Activated CD4-positive, alpha-beta T cell treated with anti-CD3 and anti-CD28 coated beads for 24 hours (primary cell): ENCODE data around the gene MED26.
"Not testable (repeated sequence)": the region's sequence is repeated elsewhere in the genome, so short reads cannot be mapped to it uniquely, and the experiment has no call there.

Experiments
- DNase-seq, 2 donors: peaks; one replicate each; pipeline ENCODE4 v3.0.0-alpha.2; 2020; ENCODE audit warnings: low read depth in 2 of 2

MED26 gene

DNA sequence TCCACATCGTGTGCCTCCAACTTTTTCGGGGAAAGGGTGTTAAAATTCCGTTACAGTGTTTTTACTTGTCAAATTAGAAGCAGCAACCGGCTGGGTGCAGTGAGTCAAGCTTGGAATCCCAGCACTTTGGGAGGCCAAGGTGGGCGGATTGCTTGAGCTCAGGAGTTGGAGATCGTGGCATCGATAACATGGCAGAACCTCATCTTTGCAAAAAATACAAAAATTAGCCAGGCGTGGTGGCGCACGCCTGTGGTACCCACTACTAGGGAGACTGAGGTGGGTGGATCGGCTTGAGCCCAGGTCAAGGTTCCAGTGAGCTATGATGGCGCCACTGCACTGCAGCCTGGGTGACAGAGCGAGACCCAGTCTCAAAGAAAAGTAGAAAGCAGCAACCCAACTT, 54.7 kb downstream of the MED26 start:
- DNase-seq: no peak

DNA sequence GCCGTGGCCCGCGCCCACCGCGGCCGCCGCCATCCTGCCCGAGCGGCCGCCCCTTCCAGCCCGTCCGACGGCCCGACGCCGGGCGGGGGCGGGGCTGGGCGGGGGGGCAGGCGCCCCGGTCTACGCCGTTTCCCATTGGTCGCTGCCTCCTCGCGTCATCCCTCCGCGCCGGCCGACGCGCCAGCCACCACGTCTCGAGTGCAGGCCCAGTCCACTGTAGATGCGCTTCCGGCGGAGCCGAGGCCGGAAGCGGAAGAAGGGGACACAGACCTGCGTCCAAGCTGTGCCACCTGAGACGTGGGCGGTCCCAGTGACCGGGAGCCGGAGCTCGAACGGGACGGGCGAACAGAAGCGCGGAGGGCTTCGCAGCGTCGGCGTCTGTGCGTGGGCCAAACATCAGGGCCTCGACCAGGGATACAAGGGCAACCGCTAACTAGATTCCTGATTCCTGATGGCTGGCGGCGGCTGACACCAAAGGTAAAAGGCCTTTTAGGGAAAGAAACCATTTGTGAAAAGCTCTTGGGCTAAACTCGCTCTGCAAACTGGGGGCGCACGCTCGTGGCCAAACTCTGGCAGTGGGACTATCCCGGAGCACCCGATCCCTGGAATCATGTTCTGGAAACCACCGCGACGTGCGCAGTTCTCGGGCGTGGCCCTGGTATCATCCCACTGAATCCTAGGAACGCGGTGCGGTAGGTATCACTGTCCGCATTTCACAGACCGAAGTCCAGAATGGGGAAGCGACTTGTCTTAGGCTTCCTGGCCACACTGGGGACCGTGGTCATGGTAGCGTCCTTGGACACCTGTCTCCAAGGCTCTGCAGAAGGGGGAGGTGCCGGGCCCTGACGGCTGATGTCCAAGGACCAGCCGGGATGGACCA, 55.4 kb downstream of the MED26 start, which contains the start of gene SLC35E1:
TSS of gene SLC35E1 (minus strand) at position 84 of the 880 bp plus-strand sequence. CDS start at position 33, 51 bp downstream.
- peak; percentile 79 to 85 for DNase-seq

DNA sequence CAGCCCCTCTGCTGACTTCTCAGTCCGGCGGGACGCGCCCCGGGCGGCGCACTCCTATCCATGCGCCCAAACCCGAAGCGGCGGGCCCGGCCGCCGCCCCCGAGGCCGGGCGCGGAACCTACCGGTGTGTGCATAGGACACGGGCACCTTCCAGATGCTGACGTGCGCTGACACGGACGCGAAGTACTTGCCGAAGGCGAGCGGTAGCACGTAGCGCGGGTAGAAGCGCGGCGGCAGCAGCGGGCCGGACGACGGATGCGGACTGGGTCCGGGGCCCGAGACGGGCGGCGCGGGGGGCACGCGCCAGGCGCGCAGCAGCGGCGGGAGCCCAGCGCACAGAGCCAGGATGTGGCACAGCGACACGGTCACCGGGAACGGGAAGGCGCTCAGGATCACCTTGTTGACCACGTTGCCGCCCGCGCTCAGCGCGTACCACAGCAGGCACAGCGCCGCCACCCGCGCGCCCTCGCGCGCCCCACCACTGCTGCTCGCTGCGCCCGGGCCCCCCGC, 56.1 kb downstream of the MED26 start:
- DNase-seq: no peak

DNA sequence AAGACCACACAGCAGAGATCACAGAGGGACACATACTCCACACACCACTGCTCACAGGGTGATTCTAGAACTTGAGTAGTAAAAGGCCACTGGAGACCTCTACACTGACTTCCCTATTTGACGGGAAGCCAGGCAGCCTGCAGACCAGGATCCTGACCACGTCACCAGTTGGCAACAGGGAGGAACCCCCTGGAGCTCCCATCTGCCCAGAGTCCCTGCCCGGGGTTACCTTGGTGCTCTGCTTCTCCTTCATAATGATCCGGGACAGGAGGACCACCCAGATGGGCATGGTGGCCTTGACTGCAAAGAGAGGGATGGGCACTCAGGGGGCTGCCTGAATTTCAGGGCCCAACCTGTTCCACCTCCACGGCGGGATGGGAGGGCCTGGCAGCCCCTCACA, 56.7 kb downstream of the MED26 start:
- no peak for DNase-seq

DNA sequence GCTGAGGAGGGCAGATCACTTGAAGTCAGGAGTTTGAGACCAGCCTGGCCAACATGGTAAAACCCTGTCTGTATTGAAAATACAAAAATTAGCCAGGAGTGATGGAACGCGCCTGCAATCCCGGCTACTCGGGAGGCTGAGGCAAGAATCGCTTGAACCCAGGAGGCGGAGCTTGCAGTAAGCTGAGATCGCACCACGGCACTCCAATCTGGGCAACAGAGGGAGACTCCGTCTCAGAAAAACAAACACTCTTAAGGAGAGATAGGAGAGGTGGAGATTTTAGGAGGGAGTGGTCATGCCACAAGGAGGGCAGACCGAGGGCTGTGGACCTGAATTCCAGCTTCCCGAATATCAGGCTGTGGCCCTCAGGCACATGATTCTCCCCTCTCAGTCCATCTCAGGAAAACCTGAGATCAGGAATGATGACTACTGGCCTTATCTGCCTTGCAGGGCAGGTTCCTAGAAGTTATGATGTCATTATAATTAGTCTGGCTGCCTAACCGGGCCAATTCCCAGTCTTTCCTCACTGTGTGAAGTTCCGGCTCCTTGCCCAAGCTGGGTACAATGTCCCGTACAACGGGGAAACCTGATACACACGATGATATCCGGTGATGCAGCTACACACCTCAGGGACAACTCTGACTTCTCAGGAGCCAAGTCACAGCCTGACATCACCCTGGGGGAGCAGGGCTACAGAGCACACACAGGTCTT, 58.2 kb downstream of the MED26 start:
- no peak for DNase-seq

DNA sequence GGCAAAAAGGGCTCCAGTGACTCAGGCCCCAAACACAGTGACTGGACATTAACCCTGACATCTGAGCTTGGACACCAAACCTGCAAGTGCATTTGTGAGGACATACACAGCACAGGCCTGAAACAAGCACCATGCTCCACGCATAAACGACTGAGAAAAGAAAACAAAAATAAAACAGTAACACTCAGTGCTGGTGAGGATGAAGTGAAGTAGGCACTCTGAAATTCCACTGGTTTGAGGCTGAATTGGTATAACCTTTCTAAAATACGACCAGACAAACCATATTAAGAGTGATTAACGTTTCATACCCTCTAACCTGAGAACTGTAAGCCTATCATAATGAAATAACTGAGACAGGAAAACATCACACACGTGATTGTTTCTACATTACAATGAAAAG, 61.3 kb downstream of the MED26 start:
- no peak for DNase-seq

DNA sequence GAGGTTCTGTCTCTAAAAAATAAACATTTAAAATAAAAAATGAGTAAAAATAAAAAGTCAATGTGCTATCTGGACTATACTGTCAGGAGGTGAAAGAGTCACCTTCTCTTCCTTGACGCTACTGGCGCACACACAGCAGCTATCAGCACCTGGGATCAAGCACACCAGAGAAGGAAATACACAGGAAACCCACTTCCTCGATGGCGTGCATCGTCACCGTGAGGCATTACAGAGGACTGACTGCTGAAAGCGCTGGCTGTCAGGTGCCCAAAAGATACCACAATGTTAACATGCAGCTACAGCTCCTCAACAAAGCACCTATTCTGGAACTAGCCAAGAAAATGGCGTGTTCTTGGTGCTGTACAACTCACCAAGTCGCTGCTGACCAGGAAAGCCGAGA, 61.8 kb downstream of the MED26 start:
- DNase-seq: peak in 1 of 2 donors; percentile 24

DNA sequence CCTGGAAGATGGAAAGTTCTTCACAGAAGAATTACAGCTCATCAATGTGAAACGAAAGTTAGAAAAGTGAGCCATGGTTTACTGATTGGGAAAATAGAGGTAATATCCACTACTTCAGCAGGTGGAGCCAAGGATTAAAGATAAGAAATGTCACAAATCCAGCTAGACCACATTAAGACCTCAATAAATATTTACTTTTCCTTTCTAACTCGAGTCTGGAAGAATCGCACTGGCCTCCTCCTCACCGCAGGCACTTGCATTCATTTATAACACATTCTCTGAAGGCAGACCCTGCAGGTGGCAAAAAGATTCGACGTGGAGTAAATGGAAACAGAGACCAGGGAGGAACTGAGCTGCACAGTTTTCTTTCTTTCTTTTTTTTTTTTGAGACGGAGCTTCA, 63.2 kb downstream of the MED26 start:
- DNase-seq: no peak

DNA sequence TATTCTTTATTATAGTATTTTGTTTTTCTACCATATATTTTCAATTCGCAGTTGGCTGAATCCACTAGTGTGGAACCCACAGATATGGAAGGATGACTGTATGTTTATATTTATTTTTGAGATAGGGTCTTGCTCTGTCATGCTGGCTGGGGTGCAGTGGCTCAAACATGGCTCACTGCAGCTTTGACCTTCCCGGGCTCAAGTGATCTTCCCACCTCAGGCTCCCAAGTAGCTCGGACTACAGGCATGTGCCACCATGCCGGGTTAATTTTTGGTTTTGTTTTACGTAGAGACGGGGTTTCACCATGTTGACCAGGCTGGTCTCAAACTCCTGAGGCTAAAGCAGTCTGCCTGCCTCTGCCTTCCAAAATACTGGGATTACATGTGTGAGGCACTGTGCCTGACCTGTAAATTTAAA, 65.4 kb downstream of the MED26 start:
- no peak for DNase-seq

DNA sequence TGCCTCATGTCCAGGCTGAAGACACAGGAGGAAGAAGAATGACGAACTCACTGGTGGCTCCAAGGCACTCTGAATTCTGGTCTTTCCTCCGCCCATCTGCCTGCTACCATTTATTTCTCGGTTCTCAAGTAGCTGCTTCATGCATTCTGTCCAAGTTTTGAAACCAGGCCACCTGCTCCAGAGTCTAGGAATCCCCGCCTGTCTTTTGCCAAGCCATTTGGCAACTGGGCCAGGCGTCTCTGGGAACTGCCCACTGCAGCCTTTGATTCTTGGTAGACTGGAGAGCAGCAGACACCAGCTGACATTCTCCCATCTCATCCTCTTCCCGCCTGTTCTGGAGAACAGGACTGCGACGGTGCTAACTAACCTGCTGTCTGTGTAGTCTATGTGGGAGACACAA, 66.6 kb downstream of the MED26 start:
- DNase-seq: no peak

DNA sequence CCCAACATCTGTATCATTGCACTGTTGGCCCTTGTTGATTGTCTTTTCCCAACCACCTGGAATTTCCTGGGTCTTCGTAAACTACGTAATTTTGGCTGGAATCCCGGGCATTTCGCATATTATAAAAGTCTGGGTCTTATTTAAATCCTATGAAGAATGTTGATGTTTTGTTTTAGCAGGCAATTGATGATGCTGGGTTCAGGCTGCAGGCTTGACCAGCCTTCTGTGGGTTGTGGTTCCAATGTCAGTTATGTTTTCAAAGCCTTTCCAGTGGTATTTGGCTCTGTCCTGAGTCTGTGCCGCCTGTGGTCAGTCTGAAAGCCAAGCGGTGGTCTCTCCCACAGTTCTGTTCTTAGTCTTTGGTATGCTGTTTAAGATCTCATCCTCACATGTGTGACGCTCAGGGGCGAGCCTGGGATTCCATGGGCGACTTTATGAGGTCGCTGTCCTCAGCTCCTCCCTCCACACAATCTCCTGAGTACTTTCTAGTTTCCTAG, 68.2 kb downstream of the MED26 start:
- no peak for DNase-seq

DNA sequence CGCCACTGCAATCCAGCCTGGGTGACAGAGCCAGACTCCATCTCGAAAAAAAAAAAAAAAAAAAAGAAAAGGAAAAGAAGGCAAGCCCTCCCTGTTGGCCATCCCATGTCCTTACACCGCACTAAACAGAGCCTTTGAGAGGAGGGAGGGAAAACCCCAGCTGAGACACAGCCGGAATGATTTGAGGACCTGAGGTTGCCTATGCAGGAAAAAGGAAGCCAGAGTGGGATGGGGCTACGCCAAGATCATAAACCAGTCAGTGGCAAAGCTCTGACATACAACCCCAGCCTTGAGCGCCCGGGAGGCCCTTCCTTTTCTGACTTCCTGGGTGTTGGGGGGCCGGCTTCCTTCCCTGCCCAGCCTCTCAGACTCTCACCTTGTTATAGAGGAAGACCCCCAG, 73.2 kb downstream of the MED26 start:
- no peak for DNase-seq

DNA sequence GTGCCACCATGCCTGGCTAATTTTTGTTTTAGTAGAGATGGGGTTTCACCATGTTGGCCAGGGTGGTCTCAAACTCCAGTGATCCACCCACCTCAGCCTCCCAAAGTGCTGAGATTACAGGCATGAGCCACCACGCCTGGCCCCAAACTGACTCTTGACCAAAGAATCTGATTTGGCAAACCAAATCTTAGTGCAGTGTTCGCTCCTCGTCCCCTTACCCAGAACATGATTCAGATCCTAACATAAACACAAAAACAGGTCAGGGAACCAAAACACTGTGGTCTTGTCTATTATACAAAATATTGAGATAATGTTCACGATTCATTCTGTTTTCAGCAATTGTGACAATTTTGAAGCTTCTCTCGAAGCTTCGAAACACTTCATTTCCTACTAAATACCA, 76.1 kb downstream of the MED26 start:
- DNase-seq: not testable (repeated sequence)

DNA sequence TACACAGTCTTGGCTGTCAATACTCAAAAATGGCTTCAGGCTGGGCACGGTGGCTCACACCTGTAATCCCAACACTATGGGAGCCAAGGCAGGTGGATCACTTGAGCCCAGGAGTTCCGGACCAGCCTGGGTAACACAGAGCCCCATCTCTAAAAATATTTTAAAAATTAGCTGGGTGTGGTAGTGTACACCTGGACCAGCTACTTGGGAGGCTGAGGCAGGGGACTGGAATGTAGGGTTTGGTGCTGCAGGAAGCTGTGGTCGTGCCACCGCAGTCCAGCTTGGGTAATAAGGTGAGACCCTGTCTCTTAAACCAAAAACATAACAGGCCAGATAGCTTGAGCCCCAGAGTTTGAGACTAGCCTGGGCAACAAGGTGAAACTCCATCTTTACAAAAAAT, 79.0 kb downstream of the MED26 start:
- no peak for DNase-seq

DNA sequence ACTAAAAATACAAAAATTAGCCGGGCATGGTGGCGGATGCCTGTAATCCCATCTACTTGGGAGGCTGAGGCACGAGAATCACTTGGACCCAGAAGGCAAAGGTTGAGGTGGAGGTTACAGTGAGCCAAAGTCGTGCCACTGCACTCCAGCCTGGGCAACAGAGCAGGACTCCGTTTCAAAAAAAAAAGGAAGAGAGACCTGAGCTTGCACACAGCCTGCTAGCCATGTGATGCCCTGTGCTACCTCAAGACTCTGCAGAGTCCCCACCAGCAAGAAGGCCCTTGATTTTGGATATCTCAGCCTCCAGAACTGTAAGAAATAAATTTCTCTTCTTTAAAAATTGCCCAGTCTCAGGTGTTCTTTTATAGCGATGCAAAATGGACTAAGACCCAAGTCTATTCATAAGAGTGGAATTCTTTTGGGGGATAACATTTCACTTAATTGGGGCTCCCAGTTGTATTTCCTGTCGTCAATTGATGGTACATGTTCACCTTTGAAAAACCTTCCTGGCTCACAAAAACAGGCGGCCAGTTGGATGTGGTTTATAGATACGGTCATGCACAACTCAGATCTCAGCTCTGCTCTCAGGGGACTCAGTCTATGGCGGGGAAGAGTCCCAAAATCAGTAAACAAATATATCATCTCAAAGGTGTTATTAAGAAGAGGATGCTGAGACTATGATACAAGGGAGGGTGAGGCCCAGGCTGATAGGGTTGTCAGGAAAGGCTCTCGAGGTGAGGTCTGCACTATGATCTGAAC, 83.4 kb downstream of the MED26 start:
- no peak for DNase-seq

DNA sequence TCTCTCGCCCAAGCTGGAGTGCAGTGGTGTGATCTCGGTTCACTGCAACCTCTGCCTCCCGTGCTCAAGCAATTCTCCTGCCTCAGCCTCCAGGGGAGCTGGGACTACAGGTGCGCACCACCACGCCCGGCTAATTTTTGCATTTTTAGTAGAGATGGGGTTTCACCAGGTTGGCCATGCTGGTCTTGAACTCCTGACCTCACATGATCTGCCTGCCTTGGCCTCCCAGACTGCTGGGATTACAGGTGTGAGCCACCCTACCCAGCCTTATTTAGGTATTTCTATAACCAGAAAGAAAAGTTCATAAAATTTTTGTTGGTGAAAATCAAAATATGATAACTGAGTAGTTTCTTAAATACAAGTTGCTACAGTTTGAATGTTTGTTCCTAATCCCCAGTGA, 84.3 kb downstream of the MED26 start:
- not testable (repeated sequence) for DNase-seq

DNA sequence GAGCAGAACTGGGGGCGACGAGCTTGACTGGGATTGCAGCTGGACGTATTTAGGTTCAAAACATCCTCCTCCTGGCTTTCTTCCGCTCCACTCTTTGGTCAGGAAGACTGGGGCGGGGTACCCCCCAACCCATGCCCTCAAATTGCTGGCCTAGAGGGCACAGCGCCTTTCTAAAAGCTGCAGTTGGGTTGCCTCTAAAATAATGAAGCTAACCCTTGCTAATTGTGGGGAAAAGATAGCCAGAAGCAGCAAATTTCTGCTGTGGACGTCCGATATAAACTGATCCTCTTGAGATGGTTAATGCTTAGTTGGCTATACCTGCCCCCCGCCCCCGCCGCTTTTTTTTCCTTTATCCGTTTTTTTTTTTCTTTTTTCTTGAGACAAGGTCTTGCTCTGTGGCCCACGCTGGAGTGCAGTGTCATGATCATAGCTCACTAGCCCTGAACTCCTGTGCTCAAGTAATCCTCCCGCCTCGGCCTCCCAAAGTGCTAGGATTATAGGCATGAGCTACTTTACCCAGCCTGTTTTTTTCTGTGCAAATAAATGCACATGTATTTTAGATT, 85.0 kb downstream of the MED26 start:
- no peak for DNase-seq

DNA sequence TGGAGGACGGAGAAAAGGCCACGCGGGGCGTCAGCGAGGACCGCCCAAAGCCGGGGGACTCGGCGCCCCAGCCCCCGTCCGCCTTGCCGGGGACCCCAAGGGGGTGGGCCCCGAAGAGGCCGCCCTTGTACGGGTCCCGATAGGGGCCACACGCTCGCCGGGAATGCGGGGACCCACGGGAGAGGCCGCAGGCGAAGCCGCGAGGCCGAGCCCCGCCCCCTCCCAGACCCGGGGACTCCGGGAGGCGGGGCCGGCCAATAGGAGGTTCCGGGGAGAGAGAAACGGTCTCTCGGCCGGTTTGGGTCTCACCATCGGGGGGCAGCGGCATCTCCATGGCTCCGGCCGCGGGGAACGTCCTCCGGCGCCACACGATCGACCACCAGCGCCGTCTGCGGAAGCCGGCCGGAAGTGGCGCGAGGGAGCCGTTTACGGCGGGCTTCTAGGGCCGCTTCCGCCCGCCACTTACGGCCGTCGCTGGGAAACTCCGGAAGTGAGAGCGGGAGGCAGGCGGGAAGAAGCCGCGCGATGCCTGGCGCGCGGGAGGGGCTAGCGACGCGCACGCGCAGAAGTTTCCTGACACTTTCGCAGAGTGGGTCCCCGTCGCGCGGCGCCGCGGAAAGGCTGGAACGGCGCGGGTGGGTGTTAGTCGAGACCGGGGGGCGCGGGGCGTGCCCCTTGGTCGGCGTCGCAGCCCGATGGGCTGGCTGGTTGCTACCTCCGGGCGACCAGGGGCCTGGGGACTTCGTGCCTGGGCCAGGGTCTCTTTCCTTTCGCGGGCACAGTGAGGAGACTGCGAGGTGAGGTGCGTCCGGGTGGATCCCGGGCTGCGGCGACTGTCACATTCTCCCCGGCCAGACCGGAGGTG, 85.7 kb downstream of the MED26 start, which contains the start of gene CHERP:
TSS of gene CHERP (minus strand) at position 393 of the 865 bp plus-strand sequence. CDS start at position 334, 59 bp downstream.
- DNase-seq: peak; percentile 87 to 88

DNA sequence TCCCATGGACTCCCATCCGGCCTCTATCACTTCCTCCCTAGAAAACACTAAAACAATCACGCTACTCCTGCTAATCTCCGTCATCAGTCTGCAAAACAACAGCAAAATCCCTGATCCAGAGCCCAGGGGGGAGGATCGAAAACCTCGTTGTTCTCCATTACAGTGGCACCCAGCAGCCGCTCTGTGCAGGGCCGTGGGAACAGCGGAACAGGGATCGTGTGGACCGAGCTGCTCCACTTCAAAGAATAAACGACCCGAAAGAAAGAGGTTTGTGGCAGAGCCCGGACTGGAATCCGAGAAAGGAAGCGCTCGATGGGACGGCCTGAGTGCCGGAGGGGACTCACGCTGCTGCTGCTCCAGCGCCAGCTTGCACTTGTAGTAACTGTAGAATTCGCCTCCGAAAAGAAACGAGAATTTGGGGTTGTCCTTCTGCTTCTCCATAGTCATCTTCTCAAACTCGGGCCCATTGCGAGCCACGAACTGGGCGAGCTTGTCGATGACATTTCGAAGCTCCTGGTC, 86.4 kb downstream of the MED26 start:
- no peak for DNase-seq

DNA sequence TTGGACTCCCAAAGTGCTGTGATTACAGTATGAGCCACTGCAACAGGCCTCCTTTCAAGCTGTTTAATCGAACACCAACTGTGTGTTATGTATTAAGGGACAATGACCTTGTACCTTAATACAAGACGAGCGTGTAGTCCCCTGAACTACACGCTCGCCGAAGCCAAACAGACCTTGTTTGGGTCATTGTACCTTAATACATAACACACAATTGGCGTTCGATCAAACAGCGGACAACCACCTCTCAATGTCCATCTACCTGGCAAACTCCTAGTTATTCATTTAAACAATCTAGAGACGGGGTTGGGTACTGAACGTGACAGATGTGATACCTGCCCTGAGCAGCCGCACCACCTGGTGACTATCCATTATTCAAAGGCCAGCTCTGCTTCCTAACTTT, 87.1 kb downstream of the MED26 start:
- DNase-seq: no peak
